Cardiac muscle cell (in vitro differentiated cells and primary cell): Measurements from ENCODE around the gene ZNF789. TPM values are rescaled to one million over a fixed set of nuclear protein-coding genes. Genes with fewer than 3 reads are reported as not detected.

ENCODE experiments used
- DNase-seq, 2 donors: peaks; one replicate each; pipeline versions ENCODE4 v3.0.0 to v3.0.0-alpha.2; 2010 to 2017; ENCODE audit warnings: low read depth in 1 of 2, low spot score in 1 of 2
- H3K27ac ChIP-seq: fragments of 200-600 bp; sonication (generic); 2 replicates; pipeline ENCODE4 v1.5.1; 2016
- H3K27me3 ChIP-seq: fragments of 200-600 bp; sonication (generic); 2 replicates; pipeline ENCODE4 v1.6.0; 2016; ENCODE audit warnings: control low read depth
- H3K36me3 ChIP-seq: fragments of 200-600 bp; sonication (generic); 2 replicates; pipeline ENCODE4 v1.5.1; 2016; ENCODE audit warnings: control low read depth
- H3K4me1 ChIP-seq: fragments of 200-600 bp; sonication (generic); 2 replicates; pipeline ENCODE4 v1.8.1; 2017; ENCODE audit warnings: low read depth, mild to moderate bottlenecking, mixed run types
- H3K4me3 ChIP-seq: fragments of 200-600 bp; sonication (generic); 2 replicates; pipeline ENCODE4 v1.5.1; 2016; ENCODE audit warnings: mild to moderate bottlenecking
- H3K9me3 ChIP-seq: fragments of 200-600 bp; sonication (generic); 2 replicates; pipeline ENCODE4 v1.5.1; 2017; ENCODE audit warnings: low read depth, mild to moderate bottlenecking, control low read depth
- CTCF ChIP-seq: IDR thresholded peaks from 2 replicates; pipeline ENCODE4 v1.5.1; 2012; ENCODE audit warnings: low read depth, mild to moderate bottlenecking, low read length
- polyA plus RNA-seq: library from polyadenylated mRNA; unstranded; fragments of >200 nt; fragmentation: Nextera tagmentation; extraction: Ambion mirVana; gene quantifications from 2 replicates; pipeline ENCODE4 v1.2.1, GENCODE V29; 2016
- total RNA-seq: library from RNA; depleted of rRNA; stranded (reverse); fragments of >200 nt; gene quantifications from 2 replicates; pipeline ENCODE4 v1.2.3, GENCODE V29; 2016

ZNF789 gene
- total and polyA plus RNA-seq, 2 experiments from 2014 or later: 9.0 to 15.3 TPM

- no peak overlapping the region for H3K4me3 ChIP-seq
- H3K27ac ChIP-seq: peak overlapping the region; percentile 43
- H3K4me1 ChIP-seq: no peaks in the 10 kb centered on the region
- H3K36me3 ChIP-seq: peaks cover 18% of the 10 kb centered on the region
- no peaks in the 10 kb centered on the region for H3K9me3 ChIP-seq
- no peak for DNase-seq
- TF ChIP-seq CTCF: no peak
- H3K27me3 ChIP-seq: no peaks in the 10 kb centered on the region
These were observed 39.5 kb upstream of the ZNF789 start for GRCh38 chr7:99433158-99433557.

GRCh38 chr7:99437946-99438572, 34.6 kb upstream of the ZNF789 start:
- H3K27me3 ChIP-seq: no peaks in the 10 kb centered on the region

GRCh38 chr7:99438573-99439480, 33.9 kb upstream of the ZNF789 start, which contains the start of the genes CPSF4 and PTCD1:
Gene CPSF4, plus strand, starts transcription at chr7:99438943. Its CDS starts 140 bp downstream, at chr7:99439083.
Gene PTCD1, minus strand, starts transcription at chr7:99438798. Its CDS starts 3,556 bp downstream, at chr7:99435242.
- H3K36me3 ChIP-seq: peaks cover 4% of the 10 kb centered on the region
- no peaks in the 10 kb centered on the region for H3K9me3 ChIP-seq
- H3K27me3 ChIP-seq: no peaks in the 10 kb centered on the region
- H3K4me1 ChIP-seq: peaks cover 3% of the 10 kb centered on the region
- no peak for TF ChIP-seq CTCF
- DNase-seq: peak; percentile 96 to 99
- H3K4me3 ChIP-seq: peak within 1 kb of the TSS; percentile 96
- H3K27ac ChIP-seq: peak within 1 kb of the TSS; percentile 90

More at GRCh38 chr7:99437946-99438572, 34.6 kb upstream of the ZNF789 start:
- no peak for TF ChIP-seq CTCF
- peaks cover 7% of the 10 kb centered on the region for H3K36me3 ChIP-seq
- H3K9me3 ChIP-seq: no peaks in the 10 kb centered on the region
- peak overlapping the region; percentile 96 for H3K4me3 ChIP-seq
- peak overlapping the region; percentile 90 for H3K27ac ChIP-seq
- peaks cover 3% of the 10 kb centered on the region for H3K4me1 ChIP-seq
- DNase-seq: no peak

- TF ChIP-seq CTCF: no peak
- H3K4me3 ChIP-seq: no peak overlapping the region
- H3K9me3 ChIP-seq: no peaks in the 10 kb centered on the region
- H3K36me3 ChIP-seq: peaks cover 9% of the 10 kb centered on the region
- H3K27ac ChIP-seq: no peak overlapping the region
- no peaks in the 10 kb centered on the region for H3K27me3 ChIP-seq
- peak in 1 of 2 donors; percentile 48 for DNase-seq
- peaks cover 3% of the 10 kb centered on the region for H3K4me1 ChIP-seq
These were observed 32.5 kb upstream of the ZNF789 start for GRCh38 chr7:99440195-99440594.

GRCh38 chr7:99446096-99446495, 26.6 kb upstream of the ZNF789 start:
- H3K27me3 ChIP-seq: no peaks in the 10 kb centered on the region
- no peak for DNase-seq
- no peaks in the 10 kb centered on the region for H3K9me3 ChIP-seq
- TF ChIP-seq CTCF: no peak
- no peak overlapping the region for H3K27ac ChIP-seq
- H3K4me1 ChIP-seq: no peaks in the 10 kb centered on the region
- no peak overlapping the region for H3K4me3 ChIP-seq
- peaks cover 37% of the 10 kb centered on the region for H3K36me3 ChIP-seq
